ENCODE measurements around the gene CACNA1H.
A peak's percentile ranks its signal among the peaks of the same experiment; 100 is the strongest.

The CACNA1H gene

DNA sequence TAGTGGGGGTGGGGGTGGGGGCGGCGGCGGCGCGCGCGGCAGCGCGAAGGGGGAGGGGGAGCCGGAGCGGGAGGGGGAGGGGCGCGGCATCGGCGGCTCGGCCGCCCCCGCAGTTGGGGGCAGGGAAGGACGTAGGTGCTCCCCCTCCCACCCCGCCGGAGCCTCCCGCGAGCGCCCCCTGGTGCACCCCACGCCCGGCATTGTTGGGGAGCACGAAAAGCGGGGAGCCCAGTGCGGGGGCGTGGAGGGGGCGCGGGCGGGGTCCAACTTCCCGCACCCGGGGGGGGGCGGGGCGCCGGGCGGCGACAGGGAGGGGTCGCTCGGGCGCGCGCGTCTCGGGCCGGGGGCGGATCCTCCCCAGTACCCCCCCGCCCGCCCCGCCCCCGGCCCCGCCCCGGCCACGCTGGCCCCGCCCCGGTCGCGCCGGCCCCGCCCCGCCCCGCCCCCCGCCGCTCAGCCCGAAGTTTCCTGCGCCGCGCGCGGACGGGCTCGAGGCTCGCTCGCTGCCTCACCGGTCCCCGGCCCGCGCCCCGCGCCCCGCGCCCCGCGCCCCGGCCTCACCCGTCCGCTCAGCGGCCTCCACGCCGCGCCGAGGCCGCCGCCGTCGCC is at the start of gene CACNA1H:
Gene CACNA1H, plus strand, starts transcription at position 456 of the 609 bp plus-strand sequence. CDS start 632 bp downstream, outside the sequence.
- DNase-seq (ENCODE audit: low read depth) = no peak

DNA sequence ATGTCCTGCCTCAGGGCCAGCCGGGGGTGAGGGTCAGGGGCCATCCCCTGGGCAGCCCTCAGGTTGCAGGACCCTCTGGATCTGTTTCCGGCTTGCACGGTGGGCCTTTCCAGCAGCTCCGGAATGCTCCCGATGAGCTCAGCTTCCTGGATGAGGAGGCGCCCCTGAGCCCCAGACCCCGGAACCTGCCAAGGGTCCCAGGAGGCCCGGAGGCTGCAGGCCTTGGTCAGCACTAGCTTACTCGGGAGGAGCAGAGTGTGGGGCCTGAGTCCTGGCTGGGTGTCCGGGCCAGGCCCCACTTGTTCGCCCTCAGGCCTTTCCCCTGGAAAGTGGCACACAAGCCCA is 49.3 kb upstream of the CACNA1H start:
- no peak for DNase-seq (ENCODE audit: low read depth)

GRCh38 chr16:1105888-1106620 is 46.9 kb upstream of the CACNA1H start:
- peak; percentile 16 for DNase-seq (ENCODE audit: low read depth)

DNA sequence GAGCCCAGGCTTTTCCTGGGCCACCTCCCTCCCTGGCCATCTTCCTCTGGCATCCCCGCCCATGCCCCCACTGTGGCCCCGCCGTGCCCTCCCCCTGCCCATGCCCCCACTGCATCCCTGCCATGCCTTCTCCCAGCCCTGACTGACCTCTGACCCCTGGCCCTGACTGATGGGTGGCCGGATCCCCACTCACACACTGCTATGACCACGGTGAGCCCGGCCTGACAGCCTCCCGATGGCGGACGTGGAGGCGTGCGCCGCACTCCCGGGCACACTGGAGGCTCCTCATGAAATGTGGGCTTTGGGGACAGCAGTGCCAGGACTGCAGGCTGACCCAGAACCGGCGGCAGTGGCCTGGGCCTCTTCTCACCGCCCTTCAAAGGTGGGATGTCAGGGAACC is 46.2 kb upstream of the CACNA1H start:
- DNase-seq (ENCODE audit: low read depth) = no peak

- no peak for DNase-seq (ENCODE audit: low read depth)
Observed at GRCh38 chr16:1107141-1107540, 45.8 kb upstream of the CACNA1H start.

GRCh38 chr16:1107731-1108130 is 45.2 kb upstream of the CACNA1H start:
- no peak for DNase-seq (ENCODE audit: low read depth)

DNA sequence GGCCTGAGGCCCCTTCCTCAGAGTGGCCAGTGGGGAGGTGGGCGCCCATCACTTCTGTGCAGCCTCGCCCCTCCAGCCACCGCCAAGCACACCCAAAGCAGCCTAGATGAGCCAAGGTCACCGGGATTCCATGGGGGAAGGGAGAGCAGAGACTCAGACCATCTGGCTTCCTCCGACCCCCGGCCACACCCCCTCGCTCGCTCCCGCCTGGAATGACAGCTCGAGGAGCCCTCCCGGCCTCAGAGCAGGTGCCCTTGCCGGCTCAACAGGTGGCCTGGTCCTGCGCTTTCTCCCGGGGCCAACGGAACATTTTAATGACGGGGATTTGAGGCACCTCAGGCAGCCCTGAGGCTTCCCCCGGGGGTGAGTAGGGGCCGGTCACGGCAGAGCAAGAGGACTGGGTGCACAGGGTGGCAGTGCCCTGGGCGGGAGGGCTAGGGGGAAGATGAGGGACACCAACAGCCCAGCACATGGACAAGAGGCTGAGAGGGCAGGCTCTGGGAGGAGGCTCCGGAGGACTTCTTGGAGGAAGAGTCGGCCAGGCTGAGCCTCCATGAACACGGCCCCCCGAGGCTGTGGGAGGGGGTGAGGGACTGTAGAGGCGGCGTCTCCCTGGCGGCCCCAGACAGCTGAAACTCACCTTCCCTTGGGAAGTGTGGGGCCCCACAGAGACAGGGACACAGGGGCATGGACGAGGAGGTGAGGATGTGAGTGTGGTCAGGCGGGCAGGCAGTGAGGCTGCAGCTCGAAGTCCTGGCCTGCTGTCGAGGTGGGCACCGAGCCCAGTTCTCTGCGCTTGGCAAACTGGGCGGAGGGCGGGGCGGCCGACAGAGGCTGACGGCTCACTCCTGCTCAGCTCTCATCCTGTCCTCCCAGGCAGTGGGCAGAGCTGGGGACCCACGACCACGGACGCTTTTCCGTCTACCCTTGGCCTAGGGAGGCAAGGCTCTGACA is 44.3 kb upstream of the CACNA1H start:
- no peak for DNase-seq (ENCODE audit: low read depth)

- no peak for DNase-seq (ENCODE audit: low read depth)
Observed at GRCh38 chr16:1109648-1110047, 43.3 kb upstream of the CACNA1H start.

GRCh38 chr16:1112506-1113184 is 40.3 kb upstream of the CACNA1H start:
- no peak for DNase-seq (ENCODE audit: low read depth)

GRCh38 chr16:1113489-1113888 is 39.4 kb upstream of the CACNA1H start:
- DNase-seq (ENCODE audit: low read depth) = no peak

GRCh38 chr16:1113889-1114526 is 38.9 kb upstream of the CACNA1H start:
- no peak for DNase-seq (ENCODE audit: low read depth)

GRCh38 chr16:1116693-1117077 is 36.2 kb upstream of the CACNA1H start:
- DNase-seq (ENCODE audit: low read depth) = no peak

DNA sequence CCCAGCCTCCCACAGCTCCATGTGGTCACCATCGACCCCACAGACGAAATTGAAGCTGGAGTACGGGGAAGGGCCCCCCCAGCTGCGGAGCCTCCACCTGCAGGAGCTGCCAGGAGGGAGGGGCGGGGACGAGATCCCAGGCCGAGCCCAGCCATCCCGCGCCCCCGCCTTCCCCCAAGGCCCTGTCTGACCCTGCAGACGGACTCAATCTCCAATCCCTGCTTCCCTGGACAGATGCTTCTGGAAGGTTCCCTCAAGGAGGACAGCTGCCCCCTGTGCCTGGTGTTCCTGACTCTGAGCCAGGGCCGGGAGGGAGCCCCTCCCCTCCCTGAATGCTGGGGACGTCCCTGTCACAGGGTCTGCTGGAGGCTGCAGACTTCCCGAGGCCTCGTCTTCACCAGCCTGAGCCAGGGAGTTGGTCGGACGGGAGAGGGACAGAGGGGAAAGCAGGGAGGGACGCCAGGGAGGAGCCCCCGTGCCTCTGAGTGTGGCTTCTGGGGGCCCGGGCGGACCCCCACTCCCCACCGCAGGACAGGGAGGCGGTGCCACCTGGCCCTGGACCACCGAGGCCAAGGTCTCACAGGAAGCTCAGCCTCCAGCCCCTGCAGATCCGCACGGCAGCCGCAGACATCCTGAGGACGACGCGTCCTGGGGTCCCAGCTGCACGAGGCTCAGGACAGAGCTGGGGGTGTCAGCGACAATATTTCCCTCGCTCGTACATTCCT is 35.6 kb upstream of the CACNA1H start:
- DNase-seq (ENCODE audit: low read depth) = no peak

DNA sequence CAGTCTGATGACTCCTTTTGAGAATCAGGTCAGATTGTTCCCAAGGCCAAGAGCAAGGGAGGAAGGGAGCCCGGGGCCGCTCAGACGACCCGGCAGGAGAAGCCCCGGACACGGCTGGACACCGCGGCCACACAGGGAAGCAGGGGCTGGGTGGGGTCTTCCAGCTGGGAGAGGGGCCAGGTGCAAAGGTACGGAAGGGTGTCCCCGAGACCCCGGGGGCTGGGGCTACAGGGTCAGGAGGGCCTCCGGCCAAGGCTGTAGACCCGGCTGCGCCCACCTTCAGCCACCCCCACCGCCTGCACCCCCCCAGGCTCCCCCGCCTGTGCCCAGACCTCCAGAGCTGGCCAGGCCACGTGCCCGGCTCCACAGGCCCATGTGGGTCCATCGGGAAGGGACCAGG is 35.0 kb upstream of the CACNA1H start:
- DNase-seq (ENCODE audit: low read depth) = no peak

- no peak for DNase-seq (ENCODE audit: low read depth)
Observed at GRCh38 chr16:1119129-1119528, 33.8 kb upstream of the CACNA1H start.

DNA sequence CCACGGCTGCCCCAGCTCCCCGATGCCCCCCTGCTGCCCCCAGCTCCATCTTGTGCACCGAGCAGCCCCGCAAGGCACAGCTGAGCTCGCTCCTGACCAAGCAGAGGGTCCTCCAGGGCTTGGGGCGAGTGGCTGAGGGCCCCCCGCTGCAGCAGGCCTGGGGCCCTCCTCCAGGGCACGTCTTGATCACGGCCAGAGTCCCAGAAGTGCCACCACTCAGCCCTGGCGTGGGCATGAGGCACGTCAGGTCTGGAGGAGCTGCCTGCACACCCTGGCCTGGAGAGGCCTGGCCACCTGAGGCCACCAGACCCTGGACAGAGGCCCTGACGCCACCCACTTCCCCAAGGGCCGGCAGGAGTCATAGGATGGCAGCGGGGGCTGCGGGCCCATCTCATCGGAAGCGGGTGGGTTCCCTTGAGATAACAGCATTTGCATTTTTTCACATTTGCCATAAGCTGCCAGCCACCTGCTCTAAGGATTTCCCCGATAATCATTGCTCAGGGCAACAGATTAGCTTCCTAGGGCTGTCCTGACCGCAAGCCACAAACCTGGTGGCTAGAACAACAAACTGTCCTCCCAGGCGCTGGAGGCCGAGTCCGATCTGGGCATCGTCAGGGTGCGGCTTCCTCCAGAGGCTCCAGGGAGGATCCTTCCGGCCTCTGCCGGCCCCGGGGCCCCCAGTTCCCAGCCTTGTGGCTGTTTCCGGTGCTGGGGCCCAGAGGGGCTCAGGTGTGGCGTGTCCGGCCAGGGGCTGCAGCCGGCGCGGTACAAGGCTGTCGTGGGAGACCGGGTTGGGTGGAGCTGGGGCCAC is 32.9 kb upstream of the CACNA1H start:
- DNase-seq (ENCODE audit: low read depth) = no peak

DNA sequence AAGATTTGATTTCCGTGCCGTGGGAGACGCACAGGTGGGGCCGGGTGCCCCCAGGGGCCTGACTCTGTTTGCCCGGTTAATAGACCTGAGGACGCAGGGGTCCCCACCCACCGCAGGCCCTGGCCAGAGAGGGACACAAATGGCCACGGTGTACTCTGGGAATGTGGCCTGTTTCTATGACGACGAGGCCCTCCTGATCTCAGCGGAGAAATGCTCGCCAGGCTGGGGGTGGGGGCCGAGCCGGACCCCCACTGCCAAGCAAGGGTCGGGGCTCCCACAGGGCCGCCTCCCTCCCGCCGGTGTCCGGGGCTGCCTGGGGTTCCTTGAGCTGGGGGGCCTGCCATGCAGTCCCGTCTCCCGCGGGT is 32.3 kb upstream of the CACNA1H start:
- DNase-seq (ENCODE audit: low read depth) = no peak

- DNase-seq (ENCODE audit: low read depth) = no peak
Observed at GRCh38 chr16:1121009-1121408, 31.9 kb upstream of the CACNA1H start.

GRCh38 chr16:1121601-1122397 is 31.1 kb upstream of the CACNA1H start:
- no peak for DNase-seq (ENCODE audit: low read depth)

GRCh38 chr16:1122398-1122765 is 30.5 kb upstream of the CACNA1H start:
- no peak for DNase-seq (ENCODE audit: low read depth)
